Measurements from ENCODE around the gene TULP4.
"Not testable (repeated sequence)": the region's sequence is repeated elsewhere in the genome, so short reads cannot be mapped to it uniquely, and the experiment has no call there.

The TULP4 gene

GRCh38 chr6:158295976-158296853 is 16.1 kb upstream of the TULP4 start:
- not testable (repeated sequence) for H4K8ac ChIP-seq (ENCODE audit: low read length); H2BK120ac ChIP-seq (ENCODE audit: low read depth, low read length); H4K91ac ChIP-seq (ENCODE audit: low read length); H3K9ac ChIP-seq (ENCODE audit: low read length); H3K4me2 ChIP-seq (ENCODE audit: low read length, poor library complexity, severe bottlenecking); H3K4me1 ChIP-seq (ENCODE audit: control insufficient read depth, insufficient read depth, low read depth, low read length); H2AFZ ChIP-seq (ENCODE audit: low read depth, low read length); H3K27me3 ChIP-seq (ENCODE audit: control insufficient read depth in 1 of 2, insufficient read depth in 1 of 2, low read length in 2 of 2); H3K27ac ChIP-seq (ENCODE audit: low read length, poor library complexity, severe bottlenecking); H3K14ac ChIP-seq (ENCODE audit: low read length in 2 of 2); H2BK5ac ChIP-seq (ENCODE audit: low read depth, low read length, poor library complexity, severe bottlenecking); DNase-seq; H3K4ac ChIP-seq (ENCODE audit: low read depth in 1 of 2, low read length in 2 of 2); H2AK5ac ChIP-seq (ENCODE audit: low read length, severe bottlenecking); H3K18ac ChIP-seq (ENCODE audit: low read depth in 1 of 2, low read length in 2 of 2); H2BK12ac ChIP-seq (ENCODE audit: low read length in 2 of 2); H2BK15ac ChIP-seq (ENCODE audit: low read depth, poor library complexity, severe bottlenecking); H3K23ac ChIP-seq (ENCODE audit: low read length in 2 of 2)
- Histone ChIP-seq H3K79me1 (replicated peaks; ENCODE audit: low read length, poor library complexity, severe bottlenecking) (peaks cover 20% of the 10 kb centered on the region), H3K4me3 (ENCODE audit: insufficient read depth in 1 of 2, low read depth in 1 of 2, low read length in 2 of 2) (peak overlapping the region in 1 of 2 experiments; percentile 12), H3K36me3 (ENCODE audit: control insufficient read depth in 1 of 2, insufficient read depth in 2 of 2, low read depth in 1 of 2, low read length in 2 of 2) (peaks cover 8 to 11% of the 10 kb centered on the region in 2 experiments), H3K9me3 (ENCODE audit: control insufficient read depth, low read length) (peaks cover 17% of the 10 kb centered on the region)
- 97% methylated on average over 8 of the region's 11 CpGs for WGBS

DNA sequence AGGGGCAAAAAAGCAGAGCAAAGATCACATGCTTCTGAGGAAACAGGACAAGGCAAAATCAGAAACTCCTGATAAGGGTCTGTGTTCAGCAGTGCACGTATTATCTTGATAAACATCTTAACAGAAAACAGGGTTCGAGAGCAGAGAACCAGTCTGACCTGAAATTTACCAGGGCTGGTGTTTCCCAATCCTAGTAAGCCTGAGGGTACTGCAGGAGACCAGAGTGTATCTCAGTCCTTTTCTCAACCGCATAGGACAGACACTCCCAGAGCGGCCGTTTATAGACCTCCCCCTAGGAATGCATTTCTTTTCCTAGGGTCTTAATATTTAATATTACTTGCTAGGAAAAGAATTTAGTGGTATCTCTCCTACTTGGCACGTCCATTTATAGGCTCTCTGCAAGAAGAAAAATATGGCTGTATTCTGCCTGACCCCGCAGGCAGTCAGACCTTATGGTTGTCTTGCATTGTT is 15.4 kb upstream of the TULP4 start:
- peaks cover 17% of the 10 kb centered on the region for H3K9me3 ChIP-seq (ENCODE audit: control insufficient read depth, low read length)
- H4K8ac ChIP-seq (ENCODE audit: low read length); H3K4ac ChIP-seq (ENCODE audit: low read depth in 1 of 2, low read length in 2 of 2); H2AK5ac ChIP-seq (ENCODE audit: low read length, severe bottlenecking); H3K27ac ChIP-seq (ENCODE audit: low read length, poor library complexity, severe bottlenecking); H3K9ac ChIP-seq (ENCODE audit: low read length); H2BK12ac ChIP-seq (ENCODE audit: low read length in 2 of 2); H3K18ac ChIP-seq (ENCODE audit: low read depth in 1 of 2, low read length in 2 of 2); H2BK15ac ChIP-seq (ENCODE audit: low read depth, poor library complexity, severe bottlenecking); H2BK120ac ChIP-seq (ENCODE audit: low read depth, low read length); H3K14ac ChIP-seq (ENCODE audit: low read length in 2 of 2); H2BK5ac ChIP-seq (ENCODE audit: low read depth, low read length, poor library complexity, severe bottlenecking); H2AFZ ChIP-seq (ENCODE audit: low read depth, low read length); H4K91ac ChIP-seq (ENCODE audit: low read length); H3K4me2 ChIP-seq (ENCODE audit: low read length, poor library complexity, severe bottlenecking); DNase-seq; H3K23ac ChIP-seq (ENCODE audit: low read length in 2 of 2); H3K4me1 ChIP-seq (ENCODE audit: control insufficient read depth, insufficient read depth, low read depth, low read length); H3K27me3 ChIP-seq (ENCODE audit: control insufficient read depth in 1 of 2, insufficient read depth in 1 of 2, low read length in 2 of 2): not testable (repeated sequence)
- peaks cover 8 to 11% of the 10 kb centered on the region in 2 experiments for H3K36me3 ChIP-seq (ENCODE audit: control insufficient read depth in 1 of 2, insufficient read depth in 2 of 2, low read depth in 1 of 2, low read length in 2 of 2)
- H3K79me1 ChIP-seq (replicated peaks; ENCODE audit: low read length, poor library complexity, severe bottlenecking) = peaks cover 20% of the 10 kb centered on the region
- 97% methylated on average over 4 of the region's 7 CpGs for WGBS
- H3K4me3 ChIP-seq (ENCODE audit: insufficient read depth in 1 of 2, low read depth in 1 of 2, low read length in 2 of 2) = peak overlapping the region in 1 of 2 experiments; percentile 12

GRCh38 chr6:158297657-158298056 is 14.6 kb upstream of the TULP4 start:
- not testable (repeated sequence) for H3K18ac ChIP-seq (ENCODE audit: low read depth in 1 of 2, low read length in 2 of 2); H3K27me3 ChIP-seq (ENCODE audit: control insufficient read depth in 1 of 2, insufficient read depth in 1 of 2, low read length in 2 of 2); H3K9ac ChIP-seq (ENCODE audit: low read length); H3K4me2 ChIP-seq (ENCODE audit: low read length, poor library complexity, severe bottlenecking); H3K4me3 ChIP-seq (ENCODE audit: insufficient read depth in 1 of 2, low read depth in 1 of 2, low read length in 2 of 2); H2BK15ac ChIP-seq (ENCODE audit: low read depth, poor library complexity, severe bottlenecking); H2BK5ac ChIP-seq (ENCODE audit: low read depth, low read length, poor library complexity, severe bottlenecking); H3K4me1 ChIP-seq (ENCODE audit: control insufficient read depth, insufficient read depth, low read depth, low read length); DNase-seq; H4K91ac ChIP-seq (ENCODE audit: low read length); H3K27ac ChIP-seq (ENCODE audit: low read length, poor library complexity, severe bottlenecking); H3K14ac ChIP-seq (ENCODE audit: low read length in 2 of 2); H4K8ac ChIP-seq (ENCODE audit: low read length); H3K23ac ChIP-seq (ENCODE audit: low read length in 2 of 2); H2AFZ ChIP-seq (ENCODE audit: low read depth, low read length); H3K4ac ChIP-seq (ENCODE audit: low read depth in 1 of 2, low read length in 2 of 2); H2AK5ac ChIP-seq (ENCODE audit: low read length, severe bottlenecking); H2BK120ac ChIP-seq (ENCODE audit: low read depth, low read length); H2BK12ac ChIP-seq (ENCODE audit: low read length in 2 of 2)
- WGBS = 99% methylated on average over 5 of the region's 10 CpGs
- peaks cover 17% of the 10 kb centered on the region for H3K9me3 ChIP-seq (ENCODE audit: control insufficient read depth, low read length)
- peaks cover 16% of the 10 kb centered on the region for H3K79me1 ChIP-seq (replicated peaks; ENCODE audit: low read length, poor library complexity, severe bottlenecking)
- peaks cover 8 to 11% of the 10 kb centered on the region in 2 experiments for H3K36me3 ChIP-seq (ENCODE audit: control insufficient read depth in 1 of 2, insufficient read depth in 2 of 2, low read depth in 1 of 2, low read length in 2 of 2)

GRCh38 chr6:158300306-158301143 is 11.7 kb upstream of the TULP4 start:
- H3K9ac ChIP-seq (ENCODE audit: low read length); H2BK12ac ChIP-seq (ENCODE audit: low read length in 2 of 2); H4K91ac ChIP-seq (ENCODE audit: low read length); H3K23ac ChIP-seq (ENCODE audit: low read length in 2 of 2); H3K27ac ChIP-seq (ENCODE audit: low read length, poor library complexity, severe bottlenecking); H3K4me3 ChIP-seq (ENCODE audit: insufficient read depth in 1 of 2, low read depth in 1 of 2, low read length in 2 of 2); H3K4me2 ChIP-seq (ENCODE audit: low read length, poor library complexity, severe bottlenecking); H2AK5ac ChIP-seq (ENCODE audit: low read length, severe bottlenecking); H2AFZ ChIP-seq (ENCODE audit: low read depth, low read length); H2BK120ac ChIP-seq (ENCODE audit: low read depth, low read length); H4K8ac ChIP-seq (ENCODE audit: low read length); H3K27me3 ChIP-seq (ENCODE audit: control insufficient read depth in 1 of 2, insufficient read depth in 1 of 2, low read length in 2 of 2); H3K4me1 ChIP-seq (ENCODE audit: control insufficient read depth, insufficient read depth, low read depth, low read length); H3K14ac ChIP-seq (ENCODE audit: low read length in 2 of 2); H3K36me3 ChIP-seq (ENCODE audit: control insufficient read depth in 1 of 2, insufficient read depth in 2 of 2, low read depth in 1 of 2, low read length in 2 of 2); H3K18ac ChIP-seq (ENCODE audit: low read depth in 1 of 2, low read length in 2 of 2); H3K4ac ChIP-seq (ENCODE audit: low read depth in 1 of 2, low read length in 2 of 2); H2BK5ac ChIP-seq (ENCODE audit: low read depth, low read length, poor library complexity, severe bottlenecking); H2BK15ac ChIP-seq (ENCODE audit: low read depth, poor library complexity, severe bottlenecking): not testable (repeated sequence)
- Histone ChIP-seq H3K79me1 (replicated peaks; ENCODE audit: low read length, poor library complexity, severe bottlenecking) (peaks cover 16% of the 10 kb centered on the region), H3K9me3 (ENCODE audit: control insufficient read depth, low read length) (peaks cover 17% of the 10 kb centered on the region)
- WGBS = 96% methylated on average over 9 of the region's 10 CpGs
- DNase-seq = peak; percentile 53
